GM06990 (cell line): ENCODE measurements around the gene ZNF441.

Experiments used
- DNase-seq: peaks from one replicate; pipeline ENCODE4 v3.0.0-alpha.2; 2011; ENCODE audit not compliant: insufficient read length; ENCODE audit errors: extremely low read depth
- H3K27me3 ChIP-seq: replicated peaks from 2 replicates; pipeline ENCODE4 v1.6.0; 2011; ENCODE audit warnings: low read length; ENCODE audit not compliant: control insufficient read depth, insufficient read depth
- H3K36me3 ChIP-seq: 2 replicates; pipeline ENCODE4 v1.5.1; 2011; ENCODE audit warnings: low read length; ENCODE audit not compliant: control insufficient read depth, insufficient read depth
- H3K4me3 ChIP-seq: replicated peaks from 2 replicates; pipeline ENCODE4 v1.5.1; 2011; ENCODE audit warnings: low read depth, mild to moderate bottlenecking, control low read depth, low read length
- CTCF ChIP-seq: IDR thresholded peaks from 2 replicates; pipeline ENCODE4 v1.5.1; 2011; ENCODE audit warnings: low read length, control low read depth, mild to moderate bottlenecking, inconsistent platforms; ENCODE audit not compliant: insufficient read depth, poor library complexity, severe bottlenecking

ZNF441 gene

DNA sequence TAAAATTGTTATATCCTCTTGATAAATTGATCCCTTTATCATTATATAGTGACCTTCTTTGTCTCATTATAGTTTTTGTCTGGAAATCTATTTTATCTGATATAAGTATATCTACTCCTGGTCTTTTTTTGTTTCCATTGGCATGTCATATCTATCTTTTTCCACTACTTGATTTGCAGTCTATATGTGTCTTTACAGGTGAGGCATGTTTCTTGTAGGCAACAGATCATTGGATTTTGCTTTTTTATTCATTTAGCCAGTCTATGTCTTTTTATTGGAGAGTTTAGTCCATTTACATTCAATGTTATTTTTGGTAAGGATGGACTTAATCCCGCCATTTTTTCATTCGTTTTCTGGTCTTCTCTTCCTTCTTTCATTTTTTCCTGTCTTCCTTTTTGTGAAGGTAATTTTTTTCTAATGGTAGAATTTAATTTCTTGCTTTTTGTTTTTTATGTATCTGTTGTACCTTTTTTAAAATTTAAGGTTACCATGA, 14.5 kb upstream of the ZNF441 start:
- no peak for TF ChIP-seq CTCF
- H3K36me3 ChIP-seq = no peaks in the 10 kb centered on the region
- no peak for DNase-seq
- no peaks in the 10 kb centered on the region for H3K27me3 ChIP-seq
- H3K4me3 ChIP-seq = no peak overlapping the region

DNA sequence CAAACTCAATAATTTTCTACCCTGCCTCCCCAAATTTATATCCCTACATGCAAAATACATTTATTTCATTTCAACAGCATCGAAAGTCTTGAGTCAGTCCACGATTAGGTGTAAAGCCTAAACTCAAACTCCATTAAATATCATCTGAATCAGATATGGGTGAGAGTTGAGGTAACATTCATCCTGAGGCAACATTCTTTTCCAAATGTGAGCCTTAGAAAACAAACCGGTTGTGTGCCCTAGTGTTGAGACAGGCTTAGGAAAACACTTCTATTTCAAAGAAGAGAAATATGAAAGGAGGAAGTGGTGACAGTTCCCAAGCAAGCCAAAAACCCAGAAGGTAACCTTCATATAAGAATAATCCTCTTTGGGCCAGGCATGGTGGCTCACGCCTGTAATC, 12.1 kb upstream of the ZNF441 start:
- H3K36me3 ChIP-seq = no peaks in the 10 kb centered on the region
- no peak for DNase-seq
- no peak overlapping the region for H3K4me3 ChIP-seq
- TF ChIP-seq CTCF = no peak
- no peaks in the 10 kb centered on the region for H3K27me3 ChIP-seq

DNA sequence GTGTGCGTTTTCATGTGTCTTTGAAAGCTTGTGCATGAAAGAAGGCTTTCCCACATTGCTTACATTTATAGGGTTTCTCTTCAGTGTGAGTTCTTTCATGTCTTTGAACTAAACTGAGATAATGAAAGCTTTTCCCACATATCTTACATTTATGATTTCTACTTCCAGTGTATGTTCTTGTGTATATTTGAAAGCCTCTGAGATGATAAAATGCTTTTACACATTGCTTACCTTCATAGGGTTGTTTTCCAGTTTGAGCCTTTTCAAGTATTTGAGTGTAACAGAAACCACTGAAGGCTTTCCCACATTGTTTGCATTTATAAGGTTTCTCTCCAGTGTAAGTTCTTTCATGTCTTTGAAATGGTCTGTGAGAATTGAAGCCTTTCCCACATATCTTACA, 9.8 kb upstream of the ZNF441 start:
- H3K4me3 ChIP-seq = no peak overlapping the region
- H3K36me3 ChIP-seq = no peaks in the 10 kb centered on the region
- H3K27me3 ChIP-seq = no peaks in the 10 kb centered on the region
- DNase-seq = no peak
- TF ChIP-seq CTCF = no peak

- H3K4me3 ChIP-seq = no peak overlapping the region
- DNase-seq = no peak
- no peak for TF ChIP-seq CTCF
- H3K27me3 ChIP-seq = no peaks in the 10 kb centered on the region
- H3K36me3 ChIP-seq = no peaks in the 10 kb centered on the region
Observed at GRCh38 chr19:11759805-11760204, 7.0 kb upstream of the ZNF441 start.

DNA sequence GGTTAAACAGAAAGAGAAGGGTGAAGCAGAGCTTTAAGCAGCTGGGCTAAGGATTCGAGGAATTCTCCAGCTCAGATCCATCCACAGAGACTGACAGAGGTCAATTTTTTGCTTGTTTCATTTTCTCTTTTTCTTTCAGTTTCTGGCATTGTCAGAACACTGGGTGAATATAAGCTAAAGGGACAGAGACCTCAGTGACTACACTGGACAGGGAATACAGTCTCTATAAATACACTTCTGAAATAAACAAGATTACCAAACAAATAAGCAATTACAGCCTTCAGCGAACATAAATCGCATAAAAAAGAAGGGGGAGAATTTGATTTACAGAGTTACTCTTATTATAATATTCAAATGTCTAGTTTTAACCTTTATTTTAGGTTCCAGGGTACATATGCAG, 3.7 kb upstream of the ZNF441 start:
- no peak for DNase-seq
- no peak for TF ChIP-seq CTCF
- no peak overlapping the region for H3K4me3 ChIP-seq
- H3K36me3 ChIP-seq = no peaks in the 10 kb centered on the region
- H3K27me3 ChIP-seq = no peaks in the 10 kb centered on the region

DNA sequence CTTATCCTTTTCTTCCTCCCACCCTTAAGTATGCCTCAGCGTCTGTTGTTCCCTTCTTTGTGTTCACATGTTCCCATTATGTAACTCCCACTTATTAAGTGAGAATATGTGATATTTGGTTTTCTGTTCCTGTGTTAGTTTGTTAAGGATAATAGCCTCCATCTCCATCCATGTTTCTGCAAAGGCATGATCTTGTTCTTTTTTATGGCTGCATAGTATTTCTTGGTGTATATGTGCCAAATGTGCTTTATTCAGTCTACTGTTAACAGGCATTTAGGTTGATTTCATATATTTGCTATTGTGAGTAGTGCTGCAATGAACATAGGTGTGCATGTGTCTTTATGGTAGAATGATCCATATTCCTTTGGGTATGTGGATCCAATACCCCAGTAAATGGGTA, 3.2 kb upstream of the ZNF441 start:
- no peak for TF ChIP-seq CTCF
- DNase-seq = no peak
- Histone ChIP-seq H3K36me3 (no peaks in the 10 kb centered on the region), H3K27me3 (no peaks in the 10 kb centered on the region), H3K4me3 (no peak overlapping the region)
